ENCODE results near the gene CHST11.

Gene CHST11

DNA sequence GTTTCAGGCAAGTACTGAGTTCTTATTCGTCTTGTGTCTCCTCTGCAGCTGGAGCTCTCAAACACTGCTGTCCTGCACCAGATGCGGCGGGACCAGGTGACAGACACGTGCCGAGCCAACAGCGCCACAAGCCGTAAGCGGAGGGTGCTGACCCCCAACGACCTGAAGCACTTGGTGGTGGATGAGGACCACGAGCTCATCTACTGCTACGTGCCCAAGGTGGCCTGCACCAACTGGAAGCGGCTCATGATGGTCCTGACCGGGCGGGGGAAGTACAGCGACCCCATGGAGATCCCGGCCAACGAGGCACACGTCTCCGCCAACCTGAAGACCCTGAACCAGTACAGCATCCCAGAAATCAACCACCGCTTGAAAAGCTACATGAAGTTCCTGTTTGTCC, 300.2 kb downstream of the CHST11 start:
- Histone ChIP-seq H3K27ac (ENCODE audit: extremely low read depth, low read depth, low read length) (no peak overlapping the region), H3K36me3 (ENCODE audit: control insufficient read depth in 2 of 2, insufficient read depth in 1 of 2, low read length in 2 of 2) (no peaks in the 10 kb centered on the region), H3K4me1 (ENCODE audit: control insufficient read depth, insufficient read depth, low read length) (no peaks in the 10 kb centered on the region), H3K4me3 (ENCODE audit: low read depth, low read length) (no peak overlapping the region), H3K9me3 (ENCODE audit: control insufficient read depth, insufficient read depth, low read depth, low read length) (no peaks in the 10 kb centered on the region)
- TF ChIP-seq ZNF660 (tag by site-specific recombination; IDR thresholded peaks at IDR 0.05) (no peak), BCL11A (tag by site-specific recombination; IDR thresholded peaks at IDR 0.05; ENCODE audit: low read depth) (no peak), ZNF169 (tag by site-specific recombination; IDR thresholded peaks at IDR 0.05) (no peak), HOXC10 (CRISPR knock-in tag; IDR thresholded peaks at IDR 0.05) (no peak), MEIS1 (CRISPR knock-in tag; IDR thresholded peaks at IDR 0.05; ENCODE audit: borderline replicate concordance) (no peak), YY2 (tag by site-specific recombination; IDR thresholded peaks at IDR 0.05) (no peak)
- TF ChIP-seq, protein P1, sequence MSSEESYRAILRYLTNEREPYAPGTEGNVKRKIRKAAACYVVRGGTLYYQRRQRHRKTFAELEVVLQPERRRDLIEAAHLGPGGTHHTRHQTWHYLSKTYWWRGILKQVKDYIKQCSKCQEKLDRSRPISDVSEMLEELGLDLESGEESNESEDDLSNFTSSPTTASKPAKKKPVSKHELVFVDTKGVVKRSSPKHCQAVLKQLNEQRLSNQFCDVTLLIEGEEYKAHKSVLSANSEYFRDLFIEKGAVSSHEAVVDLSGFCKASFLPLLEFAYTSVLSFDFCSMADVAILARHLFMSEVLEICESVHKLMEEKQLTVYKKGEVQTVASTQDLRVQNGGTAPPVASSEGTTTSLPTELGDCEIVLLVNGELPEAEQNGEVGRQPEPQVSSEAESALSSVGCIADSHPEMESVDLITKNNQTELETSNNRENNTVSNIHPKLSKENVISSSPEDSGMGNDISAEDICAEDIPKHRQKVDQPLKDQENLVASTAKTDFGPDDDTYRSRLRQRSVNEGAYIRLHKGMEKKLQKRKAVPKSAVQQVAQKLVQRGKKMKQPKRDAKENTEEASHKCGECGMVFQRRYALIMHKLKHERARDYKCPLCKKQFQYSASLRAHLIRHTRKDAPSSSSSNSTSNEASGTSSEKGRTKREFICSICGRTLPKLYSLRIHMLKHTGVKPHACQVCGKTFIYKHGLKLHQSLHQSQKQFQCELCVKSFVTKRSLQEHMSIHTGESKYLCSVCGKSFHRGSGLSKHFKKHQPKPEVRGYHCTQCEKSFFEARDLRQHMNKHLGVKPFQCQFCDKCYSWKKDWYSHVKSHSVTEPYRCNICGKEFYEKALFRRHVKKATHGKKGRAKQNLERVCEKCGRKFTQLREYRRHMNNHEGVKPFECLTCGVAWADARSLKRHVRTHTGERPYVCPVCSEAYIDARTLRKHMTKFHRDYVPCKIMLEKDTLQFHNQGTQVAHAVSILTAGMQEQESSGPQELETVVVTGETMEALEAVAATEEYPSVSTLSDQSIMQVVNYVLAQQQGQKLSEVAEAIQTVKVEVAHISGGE (tag by site-specific recombination; conservative IDR thresholded peaks at IDR 0.05; ENCODE audit: low read depth) = no peak
- TF ChIP-seq, protein P2, sequence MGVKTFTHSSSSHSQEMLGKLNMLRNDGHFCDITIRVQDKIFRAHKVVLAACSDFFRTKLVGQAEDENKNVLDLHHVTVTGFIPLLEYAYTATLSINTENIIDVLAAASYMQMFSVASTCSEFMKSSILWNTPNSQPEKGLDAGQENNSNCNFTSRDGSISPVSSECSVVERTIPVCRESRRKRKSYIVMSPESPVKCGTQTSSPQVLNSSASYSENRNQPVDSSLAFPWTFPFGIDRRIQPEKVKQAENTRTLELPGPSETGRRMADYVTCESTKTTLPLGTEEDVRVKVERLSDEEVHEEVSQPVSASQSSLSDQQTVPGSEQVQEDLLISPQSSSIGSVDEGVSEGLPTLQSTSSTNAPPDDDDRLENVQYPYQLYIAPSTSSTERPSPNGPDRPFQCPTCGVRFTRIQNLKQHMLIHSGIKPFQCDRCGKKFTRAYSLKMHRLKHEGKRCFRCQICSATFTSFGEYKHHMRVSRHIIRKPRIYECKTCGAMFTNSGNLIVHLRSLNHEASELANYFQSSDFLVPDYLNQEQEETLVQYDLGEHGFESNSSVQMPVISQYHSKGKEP (tag by site-specific recombination; IDR thresholded peaks at IDR 0.05) = no peak
- TF ChIP-seq, protein P3, sequence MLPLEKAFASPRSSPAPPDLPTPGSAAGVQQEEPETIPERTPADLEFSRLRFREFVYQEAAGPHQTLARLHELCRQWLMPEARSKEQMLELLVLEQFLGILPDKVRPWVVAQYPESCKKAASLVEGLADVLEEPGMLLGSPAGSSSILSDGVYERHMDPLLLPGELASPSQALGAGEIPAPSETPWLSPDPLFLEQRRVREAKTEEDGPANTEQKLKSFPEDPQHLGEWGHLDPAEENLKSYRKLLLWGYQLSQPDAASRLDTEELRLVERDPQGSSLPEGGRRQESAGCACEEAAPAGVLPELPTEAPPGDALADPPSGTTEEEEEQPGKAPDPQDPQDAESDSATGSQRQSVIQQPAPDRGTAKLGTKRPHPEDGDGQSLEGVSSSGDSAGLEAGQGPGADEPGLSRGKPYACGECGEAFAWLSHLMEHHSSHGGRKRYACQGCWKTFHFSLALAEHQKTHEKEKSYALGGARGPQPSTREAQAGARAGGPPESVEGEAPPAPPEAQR (tag by site-specific recombination; IDR thresholded peaks at IDR 0.05) = no peak
- POLR2A ChIA-PET = no interaction called here
- CTCF ChIA-PET = no interaction called here

DNA sequence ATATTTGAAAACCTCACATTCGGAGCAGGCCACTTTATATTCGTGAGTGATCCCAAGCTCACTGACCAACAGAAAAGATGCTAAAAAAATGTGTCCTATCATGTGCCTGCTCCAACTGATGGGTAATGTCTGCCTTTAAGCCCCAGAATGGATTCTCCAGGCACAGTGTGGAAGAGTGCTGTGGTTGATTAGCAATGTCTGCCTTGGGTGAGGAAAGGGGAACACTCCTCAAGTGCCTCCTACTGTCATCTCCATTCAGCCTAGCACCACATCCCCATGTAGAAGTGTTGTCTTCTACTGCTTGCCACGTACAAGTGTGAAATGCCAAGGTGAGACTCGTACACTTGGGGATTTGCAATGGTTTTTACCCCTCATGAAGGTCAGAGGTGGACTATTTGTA, 302.0 kb downstream of the CHST11 start:
- Histone ChIP-seq H3K27ac (ENCODE audit: extremely low read depth, low read depth, low read length) (no peak overlapping the region), H3K4me1 (ENCODE audit: control insufficient read depth, insufficient read depth, low read length) (no peaks in the 10 kb centered on the region), H3K4me3 (ENCODE audit: low read depth, low read length) (no peak overlapping the region), H3K9me3 (ENCODE audit: control insufficient read depth, insufficient read depth, low read depth, low read length) (no peaks in the 10 kb centered on the region), H3K36me3 (ENCODE audit: control insufficient read depth in 2 of 2, insufficient read depth in 1 of 2, low read length in 2 of 2) (no peaks in the 10 kb centered on the region)
- POLR2A ChIA-PET = no interaction called here
- CTCF ChIA-PET = no interaction called here
- no peak for TF ChIP-seq ZNF510 (tag by site-specific recombination; IDR thresholded peaks at IDR 0.05; ENCODE audit: insufficient replicate concordance)
- TF ChIP-seq ZNF23 (tag by site-specific recombination; IDR thresholded peaks at IDR 0.05; ENCODE audit: borderline replicate concordance) = peak; percentile 57; the same call in 1 of the 2 replicates
- TF ChIP-seq ZBTB17 (tag by site-specific recombination; IDR thresholded peaks at IDR 0.05) = peak; percentile 54

DNA sequence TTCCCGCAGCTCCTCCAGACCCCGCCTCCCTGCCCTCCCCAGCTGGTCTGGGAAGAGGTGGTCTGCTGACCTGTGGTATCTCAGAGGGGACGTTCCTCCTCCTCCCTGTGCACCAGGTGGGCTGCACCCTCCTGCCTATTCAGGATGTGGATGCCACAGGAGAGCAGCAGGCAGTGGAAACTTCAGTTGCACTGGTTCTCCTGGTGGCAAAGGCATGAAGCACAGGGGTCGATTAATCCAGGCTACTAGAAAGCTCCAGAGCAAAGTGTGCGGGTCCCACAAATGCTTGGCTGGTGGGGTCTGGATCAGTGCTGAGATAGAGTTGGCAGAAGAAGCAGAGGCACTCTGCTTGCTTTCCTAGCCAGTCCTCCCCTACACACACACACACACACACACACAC, 304.3 kb downstream of the CHST11 start:
- CTCF ChIA-PET = no interaction called here
- POLR2A ChIA-PET = interaction anchor here (0.7 kb wide), 1 partner anchor 42 kb away, joined by 5 read pairs; no protein-coding TSS in a partner anchor
- Histone ChIP-seq H3K4me3 (ENCODE audit: low read depth, low read length) (no peak overlapping the region), H3K36me3 (ENCODE audit: control insufficient read depth in 2 of 2, insufficient read depth in 1 of 2, low read length in 2 of 2) (no peaks in the 10 kb centered on the region), H3K9me3 (ENCODE audit: control insufficient read depth, insufficient read depth, low read depth, low read length) (no peaks in the 10 kb centered on the region), H3K27ac (ENCODE audit: extremely low read depth, low read depth, low read length) (no peak overlapping the region), H3K4me1 (ENCODE audit: control insufficient read depth, insufficient read depth, low read length) (no peaks in the 10 kb centered on the region)
- TF ChIP-seq ZNF394 (tag by site-specific recombination; IDR thresholded peaks at IDR 0.05; ENCODE audit: borderline replicate concordance) = no peak
- TF ChIP-seq, protein P4, sequence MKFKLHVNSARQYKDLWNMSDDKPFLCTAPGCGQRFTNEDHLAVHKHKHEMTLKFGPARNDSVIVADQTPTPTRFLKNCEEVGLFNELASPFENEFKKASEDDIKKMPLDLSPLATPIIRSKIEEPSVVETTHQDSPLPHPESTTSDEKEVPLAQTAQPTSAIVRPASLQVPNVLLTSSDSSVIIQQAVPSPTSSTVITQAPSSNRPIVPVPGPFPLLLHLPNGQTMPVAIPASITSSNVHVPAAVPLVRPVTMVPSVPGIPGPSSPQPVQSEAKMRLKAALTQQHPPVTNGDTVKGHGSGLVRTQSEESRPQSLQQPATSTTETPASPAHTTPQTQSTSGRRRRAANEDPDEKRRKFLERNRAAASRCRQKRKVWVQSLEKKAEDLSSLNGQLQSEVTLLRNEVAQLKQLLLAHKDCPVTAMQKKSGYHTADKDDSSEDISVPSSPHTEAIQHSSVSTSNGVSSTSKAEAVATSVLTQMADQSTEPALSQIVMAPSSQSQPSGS (tag by site-specific recombination; IDR thresholded peaks at IDR 0.05; ENCODE audit: low read depth) = no peak

Measured in HEK293 (cell line).